Gastrocnemius medialis (tissue), 4 donors: ENCODE results near the gene CFAP53.

Source experiments
- CTCF ChIP-seq, 5 experiments: fragments of 450-650 bp in 3 of 5; fragments of 200-600 bp in 2 of 5; sonication (generic) in 2 of 5; IDR thresholded peaks in 4 of 5; conservative IDR thresholded peaks in 1 of 5; 1 replicate in 4 of 5; 2 replicates in 1 of 5; pipeline ENCODE4 v1.5.1; 2016 to 2019; ENCODE audit warnings: antibody characterized with exemption in 5 of 5, mild to moderate bottlenecking in 3 of 5, moderate library complexity in 3 of 5
- POLR2A ChIP-seq, 2 donors: fragments of 450-650 bp; IDR thresholded peaks; one replicate each; pipeline ENCODE4 v1.6.1; 2017; ENCODE audit warnings: antibody characterized with exemption in 2 of 2, mild to moderate bottlenecking in 2 of 2, moderate library complexity in 2 of 2

- TF ChIP-seq CTCF (IDR thresholded peaks at IDR 0.05 in 4 of 5, conservative IDR thresholded peaks at IDR 0.05 in 1 of 5), result no peak
- TF ChIP-seq POLR2A (IDR thresholded peaks at IDR 0.05), result no peak
These were observed 79.9 kb downstream of the CFAP53 start for GRCh38 chr18:50186385-50186784.
